Suppressor macrophage (primary cell): ENCODE data around the gene IL13RA1.
"Not testable (repeated sequence)": the region's sequence is repeated elsewhere in the genome, so short reads cannot be mapped to it uniquely, and the experiment has no call there.

Experiments used
- DNase-seq, 4 experiments: peaks; one replicate each; pipeline ENCODE4 v3.0.0-alpha.2; 2020 to 2022

IL13RA1 gene

GRCh38 chrX:118729042-118729652 lies 1.7 kb downstream of the IL13RA1 start:
- no peak for DNase-seq

DNA sequence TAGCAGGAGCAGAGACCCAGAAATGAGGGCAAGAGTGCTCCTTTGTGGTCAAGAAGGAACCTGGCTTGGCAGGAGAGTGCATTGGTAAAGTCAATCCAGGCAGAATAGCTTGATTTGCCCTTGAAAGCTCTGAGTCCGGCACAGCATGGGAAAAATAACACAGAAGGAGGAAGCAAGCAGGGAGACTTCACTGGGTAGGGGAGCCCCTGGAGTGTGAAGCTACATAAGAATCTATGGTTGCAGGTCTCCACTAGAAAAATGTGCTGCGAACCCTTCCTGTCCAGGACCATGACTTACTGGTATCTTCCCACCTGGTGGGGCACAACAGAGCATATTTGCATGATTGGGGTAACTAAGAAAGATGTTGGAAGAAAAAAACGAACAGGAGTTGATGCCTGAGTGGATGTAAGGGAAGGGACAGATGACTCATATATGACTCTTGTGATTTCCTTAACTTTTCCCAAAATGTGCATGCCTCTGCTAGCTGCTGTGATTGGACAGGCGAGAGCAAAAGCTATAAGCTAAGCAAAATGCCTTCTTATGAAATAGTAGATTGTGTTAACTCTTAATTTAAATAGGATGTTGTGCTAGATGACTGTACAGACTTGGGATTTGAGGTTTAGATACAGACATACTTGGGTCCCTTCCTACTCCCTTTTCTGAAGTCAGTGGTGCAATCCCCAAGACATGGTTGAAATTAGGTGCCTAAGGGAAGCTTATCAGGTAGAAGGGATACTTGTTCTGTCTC lies 3.3 kb downstream of the IL13RA1 start:
- peak; percentile 33 to 78 (median 68) for DNase-seq

- DNase-seq: not testable (repeated sequence)
These were observed 5.1 kb downstream of the IL13RA1 start for GRCh38 chrX:118732551-118732950.

DNA sequence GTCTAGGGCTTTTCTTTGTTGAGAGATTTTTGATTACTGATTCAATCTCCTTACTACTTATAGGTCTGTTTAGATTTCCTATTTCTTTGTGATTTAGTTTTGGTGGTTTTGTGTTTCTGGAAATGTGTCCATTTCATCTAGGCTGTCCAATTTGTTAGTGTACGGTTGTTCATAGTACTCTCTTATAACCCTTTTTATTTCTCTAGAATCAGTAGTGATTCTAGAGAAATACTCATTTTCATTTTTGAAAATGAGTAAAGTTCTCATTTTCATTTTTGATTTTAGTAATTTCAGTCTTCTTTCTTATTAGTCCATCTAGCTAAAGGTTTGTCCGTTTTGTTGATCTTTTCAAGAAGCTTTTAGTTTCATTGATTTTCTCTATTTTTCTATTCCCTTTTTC lies 7.5 kb downstream of the IL13RA1 start:
- no peak for DNase-seq

GRCh38 chrX:118736394-118737010 lies 9.1 kb downstream of the IL13RA1 start:
- DNase-seq: no peak

- DNase-seq: no peak
These were observed 12.2 kb downstream of the IL13RA1 start for GRCh38 chrX:118739577-118739976.

- no peak for DNase-seq
These were observed 13.0 kb downstream of the IL13RA1 start for GRCh38 chrX:118740276-118740889.

- DNase-seq: no peak
These were observed 14.8 kb downstream of the IL13RA1 start for GRCh38 chrX:118742176-118742575.

DNA sequence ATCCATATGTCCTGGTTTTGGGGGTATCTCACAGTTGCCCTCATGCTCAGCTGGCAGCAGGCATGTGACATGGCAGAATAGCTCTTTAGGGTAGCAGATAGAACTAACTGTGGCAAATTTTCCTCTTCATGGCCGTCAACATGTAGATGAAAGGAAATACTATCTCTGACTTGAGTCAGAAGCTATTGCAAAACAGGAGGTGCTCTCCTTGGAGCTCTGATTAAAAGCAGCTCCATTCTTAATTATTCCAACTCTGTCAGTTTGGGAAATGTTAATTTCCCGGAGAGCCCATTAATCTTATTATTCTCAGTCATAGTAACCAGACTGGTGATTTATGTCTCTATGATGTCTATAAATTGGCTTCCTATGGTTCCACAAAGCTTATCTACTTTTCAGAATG lies 18.2 kb downstream of the IL13RA1 start:
- no peak for DNase-seq

- peak; percentile 44 to 69 (median 59) for DNase-seq
These were observed 24.8 kb downstream of the IL13RA1 start for GRCh38 chrX:118751950-118752783.

- DNase-seq: no peak
These were observed 28.2 kb downstream of the IL13RA1 start for GRCh38 chrX:118755633-118756032.

GRCh38 chrX:118756101-118756500 lies 28.7 kb downstream of the IL13RA1 start:
- DNase-seq: peak in 3 of 4 experiments; percentile 22 to 54 (median 41)

GRCh38 chrX:118758511-118758910 lies 31.1 kb downstream of the IL13RA1 start:
- peak in 2 of 4 experiments; percentile 14 to 27 for DNase-seq

GRCh38 chrX:118760025-118760424 lies 32.6 kb downstream of the IL13RA1 start:
- DNase-seq: no peak

- no peak for DNase-seq
These were observed 34.7 kb downstream of the IL13RA1 start for GRCh38 chrX:118761939-118762707.

- DNase-seq: no peak
These were observed 36.1 kb downstream of the IL13RA1 start for GRCh38 chrX:118763489-118763888.

DNA sequence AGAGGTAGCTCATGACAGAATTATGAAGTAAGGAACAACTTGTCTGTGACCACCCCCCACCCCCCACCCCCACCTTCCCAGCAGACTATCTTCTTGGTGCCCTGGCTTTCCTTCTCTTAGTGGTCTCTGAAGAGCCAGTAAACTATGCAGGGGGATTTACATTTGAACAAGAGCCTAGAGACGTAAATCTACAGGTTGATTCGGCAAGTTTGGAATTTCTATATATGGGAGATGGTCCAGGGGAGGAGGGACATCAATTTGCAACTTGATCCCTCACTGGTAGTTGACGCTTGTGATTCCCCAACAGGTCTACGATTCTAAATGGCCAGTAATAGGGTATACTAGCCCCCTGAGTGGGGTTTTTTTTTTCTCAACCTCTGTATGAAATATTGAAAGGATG lies 36.7 kb downstream of the IL13RA1 start:
- no peak for DNase-seq

DNA sequence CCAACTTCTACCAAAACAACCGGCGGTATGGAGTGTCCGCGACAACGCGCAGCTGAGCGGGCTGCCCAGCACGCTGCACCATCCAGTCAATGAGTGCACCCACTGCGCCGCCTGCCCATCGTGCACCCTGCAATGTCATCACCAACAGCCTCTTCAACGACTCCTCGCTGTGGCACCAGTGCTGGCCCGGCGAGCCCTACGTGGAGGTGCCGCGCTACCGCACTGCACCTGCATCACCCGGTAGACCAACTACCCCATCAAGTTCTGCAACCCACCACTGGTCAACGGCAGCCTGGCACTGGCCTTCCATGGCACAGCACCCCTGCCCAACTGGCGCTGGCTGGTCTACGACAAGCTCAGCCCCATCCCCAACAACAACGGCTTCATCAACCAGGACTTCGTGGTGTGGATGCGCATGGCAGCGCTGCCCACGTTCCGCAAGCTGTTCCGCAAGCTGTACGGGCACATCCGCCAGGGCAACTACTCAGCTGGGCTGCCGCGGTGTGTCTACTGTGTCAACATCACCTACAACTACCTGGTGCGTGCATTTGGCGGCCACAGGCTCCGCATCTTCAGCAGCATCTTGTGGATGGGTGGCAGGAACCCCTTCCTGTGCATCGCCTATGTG lies 42.8 kb downstream of the IL13RA1 start:
- no peak for DNase-seq

DNA sequence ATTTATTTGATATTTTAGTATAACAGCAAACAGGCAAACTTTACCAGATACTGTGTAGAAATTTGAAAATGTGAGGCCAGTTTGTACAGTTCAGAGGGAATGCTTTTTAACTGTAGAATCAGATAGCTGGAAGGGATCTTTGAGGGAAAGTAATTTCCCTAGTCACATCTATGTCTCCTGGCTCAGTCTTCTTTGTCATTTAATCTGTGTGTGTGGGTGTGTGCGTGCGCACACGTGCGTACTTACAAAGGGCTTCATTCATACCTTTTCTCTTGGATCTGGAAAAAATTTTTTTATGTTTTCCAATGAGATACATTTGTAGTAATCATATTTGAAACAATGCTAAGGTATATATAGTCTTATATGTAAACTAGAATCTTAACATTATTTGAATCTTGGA lies 44.6 kb downstream of the IL13RA1 start:
- no peak for DNase-seq

- no peak for DNase-seq
These were observed 46.4 kb downstream of the IL13RA1 start for GRCh38 chrX:118773782-118774181.

DNA sequence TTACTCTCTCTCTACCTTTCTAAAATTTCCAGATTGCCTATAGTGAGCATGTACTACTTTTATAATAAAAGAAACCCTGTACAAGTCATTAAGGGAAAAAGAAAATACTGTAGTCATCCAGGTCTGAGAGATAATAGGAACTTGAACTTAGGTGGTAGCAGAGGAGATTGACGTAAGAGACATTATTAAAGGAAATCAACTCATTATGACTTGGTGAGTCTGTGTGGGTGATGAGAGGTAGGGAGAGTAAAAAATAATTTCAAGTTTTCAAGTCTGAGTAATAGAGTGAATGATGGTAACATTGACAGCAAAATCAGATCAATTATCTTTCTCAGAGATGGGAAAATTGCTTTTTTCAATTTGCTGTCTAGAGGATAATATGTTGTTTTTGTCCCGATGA lies 52.2 kb downstream of the IL13RA1 start:
- DNase-seq: no peak
